PC-9 (cell line): ENCODE measurements around the gene NAPB. TPM values are rescaled to one million over a fixed set of nuclear protein-coding genes. Genes with fewer than 3 reads are reported as not detected.

ENCODE experiments used
- BruUV-seq: library from RNA; stranded (reverse); fragments of 400-500 nt; replicated peaks from 2 replicates; lab custom pipeline; 2021; lab: Mats Ljungman, UMichigan
- CTCF ChIA-PET: fragments of 300-600 bp; sonication (Branson Sonifier 250); formaldehyde crosslinking; loops from one replicate; lab custom pipeline; 2022; ENCODE audit warnings: antibody characterized with exemption; lab: Charles Lee
- POLR2A ChIA-PET: fragments of 300-600 bp; sonication (Branson Sonifier 250); formaldehyde crosslinking; loops from one replicate; lab custom pipeline; 2022; ENCODE audit warnings: antibody characterized with exemption; ENCODE audit not compliant: unreplicated experiment; lab: Charles Lee
- DNase-seq, 2 experiments: peaks; one replicate each; pipeline versions ENCODE4 v3.0.0 to v3.0.0-alpha.2; 2015 to 2022; ENCODE audit warnings: mixed read lengths in 1 of 2
- H2AFZ ChIP-seq: fragments of 200-600 bp; sonication (generic); 2 replicates; pipeline ENCODE4 v1.8.1; 2017; ENCODE audit warnings: antibody characterized with exemption
- H3F3A ChIP-seq: fragments of 200-600 bp; sonication (generic); 2 replicates; pipeline ENCODE4 v1.8.1; 2017; ENCODE audit warnings: antibody characterized with exemption, mild to moderate bottlenecking, low read depth; ENCODE audit not compliant: insufficient read depth
- H3K27ac ChIP-seq: fragments of 200-600 bp; sonication (generic); 2 replicates; pipeline ENCODE4 v1.6.1; 2016; ENCODE audit warnings: mixed run types
- H3K27me3 ChIP-seq: fragments of 200-600 bp; sonication (generic); 2 replicates; pipeline ENCODE4 v1.6.1; 2016; ENCODE audit warnings: low read depth, mixed run types; ENCODE audit not compliant: insufficient read depth
- H3K36me3 ChIP-seq: fragments of 200-600 bp; sonication (generic); 2 replicates; pipeline ENCODE4 v1.6.1; 2016; ENCODE audit warnings: low read depth, mixed run types
- H3K4me1 ChIP-seq: fragments of 200-600 bp; sonication (generic); replicated peaks from 2 replicates; pipeline ENCODE4 v1.6.1; 2016; ENCODE audit warnings: mixed run types; ENCODE audit not compliant: insufficient read depth
- H3K4me2 ChIP-seq: fragments of 200-600 bp; sonication (generic); 2 replicates; pipeline ENCODE4 v1.6.1; 2017; ENCODE audit warnings: mixed run types
- H3K4me3 ChIP-seq: fragments of 200-600 bp; sonication (generic); 2 replicates; pipeline ENCODE4 v1.6.1; 2016; ENCODE audit warnings: mixed run types
- H3K79me2 ChIP-seq: fragments of 200-600 bp; sonication (generic); 2 replicates; pipeline ENCODE4 v1.6.1; 2017; ENCODE audit warnings: low read depth, mixed run types
- H3K9me2 ChIP-seq: fragments of 200-600 bp; sonication (generic); 2 replicates; pipeline ENCODE4 v1.8.1; 2017; ENCODE audit warnings: mild to moderate bottlenecking; ENCODE audit not compliant: insufficient read depth
- H3K9me3 ChIP-seq: fragments of 200-600 bp; sonication (generic); 2 replicates; pipeline ENCODE4 v1.8.1; 2016; ENCODE audit warnings: low read depth; ENCODE audit not compliant: insufficient read depth
- H4K20me1 ChIP-seq: fragments of 200-600 bp; sonication (generic); 2 replicates; pipeline ENCODE4 v1.8.1; 2017; ENCODE audit not compliant: insufficient read depth
- EZH2 ChIP-seq: fragments of 200-600 bp; sonication (generic); IDR thresholded peaks from 2 replicates; pipeline ENCODE4 v1.8.0; 2017; ENCODE audit warnings: antibody characterized with exemption, low read depth
- intact Hi-C: fragments of 100-400 bp; cut with micrococcal nuclease; formaldehyde crosslinking; loops from one replicate; pipeline ENCODE4 v1.10.0; 2022; ENCODE audit not compliant: unreplicated experiment
- total RNA-seq: library from RNA; stranded (reverse); gene quantifications from 2 replicates; pipeline ENCODE4 v1.2.3, GENCODE V29; 2021
- TF ChIP-seq, protein P1 (sequence below): fragments of 200-600 bp; sonication (generic); conservative IDR thresholded peaks from 2 replicates; pipeline ENCODE4 v1.6.1; 2017; ENCODE audit warnings: mixed run types, antibody characterized with exemption, mild to moderate bottlenecking, moderate library complexity

The NAPB gene
- total RNA-seq, 1 experiment from 2014 or later: 16.5 TPM

DNA sequence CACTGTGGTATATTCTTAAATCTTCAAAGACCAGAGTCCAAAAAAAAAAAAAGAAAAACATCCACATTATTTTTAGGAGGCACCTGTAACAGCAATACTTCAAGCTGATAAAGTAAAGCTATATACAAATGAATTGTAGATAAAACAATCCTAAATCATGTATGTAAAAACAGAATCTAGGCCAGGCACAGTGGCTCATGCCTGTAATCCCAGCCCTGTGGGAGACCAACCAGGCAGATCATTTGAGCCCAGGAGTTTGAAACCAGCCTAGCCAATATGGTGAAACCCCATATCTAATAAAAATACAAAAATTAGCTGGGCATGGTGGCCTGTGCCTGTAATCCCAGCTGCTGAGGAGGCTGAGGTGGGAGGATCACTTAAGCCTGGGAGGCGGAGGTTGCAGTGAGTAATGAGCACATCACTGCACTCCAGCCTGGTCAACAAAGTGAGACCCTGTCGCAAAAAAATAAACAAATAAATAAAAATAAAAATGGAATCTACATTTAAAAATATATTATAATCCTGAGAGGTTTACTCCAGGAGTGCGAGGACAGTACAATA lies 7.3 kb downstream of the NAPB start:
- Histone ChIP-seq H3K4me1 (no peaks in the 10 kb centered on the region), H3F3A (no peaks in the 10 kb centered on the region), H3K27me3 (no peaks in the 10 kb centered on the region), H3K4me2 (no peak overlapping the region), H4K20me1 (peaks cover 37% of the 10 kb centered on the region), H3K4me3 (no peak overlapping the region), H3K9me3 (no peaks in the 10 kb centered on the region), H3K79me2 (peaks cover 90% of the 10 kb centered on the region), H3K27ac (no peak overlapping the region), H3K36me3 (peaks cover 10% of the 10 kb centered on the region; the same call in 1 of the 2 replicates), H2AFZ (no peak overlapping the region), H3K9me2 (no peaks in the 10 kb centered on the region)
- ChIA-PET CTCF (no interaction called here), POLR2A (interaction anchor here (0.6 kb wide), 1 partner anchor 64 kb away, joined by 13 read pairs; no protein-coding TSS in a partner anchor)
- no peak for DNase-seq
- intact Hi-C loops: no loop called here
- no TSS peak for BruUV-seq
- TF ChIP-seq EZH2: no peak
- TF ChIP-seq, protein P1, sequence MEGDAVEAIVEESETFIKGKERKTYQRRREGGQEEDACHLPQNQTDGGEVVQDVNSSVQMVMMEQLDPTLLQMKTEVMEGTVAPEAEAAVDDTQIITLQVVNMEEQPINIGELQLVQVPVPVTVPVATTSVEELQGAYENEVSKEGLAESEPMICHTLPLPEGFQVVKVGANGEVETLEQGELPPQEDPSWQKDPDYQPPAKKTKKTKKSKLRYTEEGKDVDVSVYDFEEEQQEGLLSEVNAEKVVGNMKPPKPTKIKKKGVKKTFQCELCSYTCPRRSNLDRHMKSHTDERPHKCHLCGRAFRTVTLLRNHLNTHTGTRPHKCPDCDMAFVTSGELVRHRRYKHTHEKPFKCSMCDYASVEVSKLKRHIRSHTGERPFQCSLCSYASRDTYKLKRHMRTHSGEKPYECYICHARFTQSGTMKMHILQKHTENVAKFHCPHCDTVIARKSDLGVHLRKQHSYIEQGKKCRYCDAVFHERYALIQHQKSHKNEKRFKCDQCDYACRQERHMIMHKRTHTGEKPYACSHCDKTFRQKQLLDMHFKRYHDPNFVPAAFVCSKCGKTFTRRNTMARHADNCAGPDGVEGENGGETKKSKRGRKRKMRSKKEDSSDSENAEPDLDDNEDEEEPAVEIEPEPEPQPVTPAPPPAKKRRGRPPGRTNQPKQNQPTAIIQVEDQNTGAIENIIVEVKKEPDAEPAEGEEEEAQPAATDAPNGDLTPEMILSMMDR: no peak

DNA sequence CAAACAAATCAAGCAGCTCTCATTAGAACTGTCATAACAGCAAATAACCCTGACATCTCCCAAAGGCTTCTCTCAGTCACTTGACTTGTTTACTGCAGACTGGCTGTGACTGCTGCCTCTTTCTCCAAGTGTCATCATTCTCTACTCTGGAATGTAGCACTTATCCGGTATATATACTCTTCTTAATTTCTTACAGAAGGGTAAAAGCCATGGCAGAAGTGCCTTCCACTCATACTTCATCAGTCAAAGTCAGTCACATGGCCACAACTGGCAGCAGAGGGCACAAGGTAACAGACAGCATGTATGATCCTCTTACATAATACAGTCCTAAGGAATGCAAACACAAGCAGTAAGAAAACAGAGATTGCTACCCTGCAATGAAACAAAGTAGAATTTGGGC lies 9.3 kb downstream of the NAPB start:
- peaks cover 29% of the 10 kb centered on the region for H4K20me1 ChIP-seq
- H3K36me3 ChIP-seq: peaks cover 4% of the 10 kb centered on the region; the same call in 1 of the 2 replicates
- POLR2A ChIA-PET: no interaction called here
- H3K27me3 ChIP-seq: no peaks in the 10 kb centered on the region
- no peak overlapping the region for H3K4me3 ChIP-seq
- BruUV-seq: no TSS peak
- no peak for TF ChIP-seq EZH2
- TF ChIP-seq, protein P1: no peak
- H3K4me2 ChIP-seq: no peak overlapping the region
- intact Hi-C loops: no loop called here
- no peaks in the 10 kb centered on the region for H3K4me1 ChIP-seq
- H3K9me3 ChIP-seq: no peaks in the 10 kb centered on the region
- H3F3A ChIP-seq: no peaks in the 10 kb centered on the region
- no peaks in the 10 kb centered on the region for H3K9me2 ChIP-seq
- no peak overlapping the region for H2AFZ ChIP-seq
- H3K79me2 ChIP-seq: peaks cover 93% of the 10 kb centered on the region
- no peak for DNase-seq
- CTCF ChIA-PET: no interaction called here
- no peak overlapping the region for H3K27ac ChIP-seq

DNA sequence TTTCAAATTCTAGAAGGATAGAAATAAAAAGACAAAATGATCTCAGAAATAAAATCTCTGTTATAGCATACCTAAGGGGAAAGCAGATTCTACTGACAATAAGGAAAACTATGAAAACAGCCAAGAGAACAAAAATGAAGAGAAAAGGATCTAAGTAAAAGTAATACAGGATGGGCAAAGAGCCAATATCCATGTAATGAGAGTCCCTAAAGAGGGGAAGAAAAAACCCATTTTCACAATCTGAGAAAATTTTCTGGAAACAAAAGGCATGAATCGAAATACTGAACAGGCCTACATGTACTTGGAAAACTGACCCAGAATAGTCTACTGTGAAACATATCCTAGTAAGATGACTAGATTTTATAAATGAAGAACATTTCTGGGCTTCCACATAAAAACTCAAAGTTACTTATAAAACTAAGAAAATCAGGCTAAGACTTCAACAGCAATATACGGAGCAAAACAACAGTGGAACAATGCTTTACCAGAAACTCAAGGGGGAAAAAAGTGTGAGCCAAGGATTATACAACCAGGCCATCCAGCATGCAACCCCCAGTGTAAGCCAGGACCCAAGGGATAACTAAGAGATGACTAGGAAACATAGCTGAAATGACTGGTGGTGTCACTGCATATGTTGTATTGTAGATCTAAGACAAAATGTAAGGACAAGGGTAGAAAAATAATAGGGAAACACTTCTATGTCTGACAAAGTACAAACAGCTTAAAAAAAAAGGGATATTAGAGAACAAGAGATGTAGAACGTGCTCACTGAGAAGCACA lies 10.2 kb downstream of the NAPB start:
- no peak overlapping the region for H3K4me2 ChIP-seq
- CTCF ChIA-PET: no interaction called here
- POLR2A ChIA-PET: no interaction called here
- peaks cover 25% of the 10 kb centered on the region for H4K20me1 ChIP-seq
- H3K27me3 ChIP-seq: no peaks in the 10 kb centered on the region
- H3K9me2 ChIP-seq: no peaks in the 10 kb centered on the region
- no peaks in the 10 kb centered on the region for H3F3A ChIP-seq
- TF ChIP-seq EZH2: no peak
- TF ChIP-seq, protein P1: no peak
- no peak overlapping the region for H3K4me3 ChIP-seq
- peaks cover 4% of the 10 kb centered on the region; the same call in 1 of the 2 replicates for H3K36me3 ChIP-seq
- H2AFZ ChIP-seq: no peak overlapping the region
- H3K4me1 ChIP-seq: no peaks in the 10 kb centered on the region
- intact Hi-C loops: no loop called here
- no peak overlapping the region for H3K27ac ChIP-seq
- BruUV-seq: no TSS peak
- DNase-seq: no peak
- H3K79me2 ChIP-seq: peaks cover 95% of the 10 kb centered on the region
- no peaks in the 10 kb centered on the region for H3K9me3 ChIP-seq
